ENCODE results near the gene KLK12.
"Not testable (repeated sequence)": the region's sequence is repeated elsewhere in the genome, so short reads cannot be mapped to it uniquely, and the experiment has no call there.

The KLK12 gene

GRCh38 chr19:50994129-50994528 is 40.7 kb downstream of the KLK12 start:
- intact Hi-C loops (cut with DNase I) = no loop called here
- no peak for DNase-seq

- no peak for DNase-seq
- intact Hi-C loops (cut with DNase I) = no loop called here
Measured at GRCh38 chr19:50992666-50993035, 42.2 kb downstream of the KLK12 start.

GRCh38 chr19:50984416-50984815 is 50.4 kb downstream of the KLK12 start:
- intact Hi-C loops (cut with DNase I) = not testable (repeated sequence)
- DNase-seq = peak in 1 of 10 donors; percentile 72

GRCh38 chr19:50983625-50984292 is 51.0 kb downstream of the KLK12 start, which contains the start of gene KLK7:
Gene KLK7 (minus strand): TSS chr19:50983917. CDS start chr19:50982399, 1,518 bp downstream.
- peak in 6 of 10 donors; percentile 19 to 91 (median 58) for DNase-seq
- intact Hi-C loops (cut with DNase I) = no loop called here

- DNase-seq = peak in 1 of 10 donors; percentile 31
- intact Hi-C loops (cut with DNase I) = no loop called here
Measured at GRCh38 chr19:50982186-50982585, 52.6 kb downstream of the KLK12 start.

- no peak for DNase-seq
- intact Hi-C loops (cut with DNase I) = no loop called here
Measured at GRCh38 chr19:50981587-50982146, 53.1 kb downstream of the KLK12 start.

GRCh38 chr19:50980208-50980607 is 54.6 kb downstream of the KLK12 start:
- intact Hi-C loops (cut with DNase I) = no loop called here
- DNase-seq = no peak

- DNase-seq = no peak
- intact Hi-C loops (cut with DNase I) = no loop called here
Measured at GRCh38 chr19:50979758-50980157, 55.0 kb downstream of the KLK12 start.
